Cardiac fibroblast (primary cell): ENCODE data around the gene MGMT.

Experiments
- DNase-seq, 2 donors: peaks; one replicate each; pipeline versions ENCODE4 v3.0.0 to v3.0.0-alpha.2; 2010; ENCODE audit warnings: low read depth in 2 of 2
- H3K4me3 ChIP-seq, 2 donors: replicated peaks in 1 of 2; 1 replicate in 1 of 2; 2 replicates in 1 of 2; pipeline ENCODE4 v1.5.1; 2011; ENCODE audit warnings: low read depth in 2 of 2, low read length in 2 of 2, mild to moderate bottlenecking in 2 of 2, moderate library complexity in 1 of 2
- CTCF ChIP-seq: IDR thresholded peaks from one replicate; pipeline ENCODE4 v1.5.1; 2011; ENCODE audit warnings: low read depth, mild to moderate bottlenecking, low read length, inconsistent platforms

Gene MGMT

GRCh38 chr10:129646973-129647372 is 179.9 kb downstream of the MGMT start:
- DNase-seq, result no peak
- H3K4me3 ChIP-seq, result no peak overlapping the region
- TF ChIP-seq CTCF, result no peak

- no peak overlapping the region for H3K4me3 ChIP-seq
- DNase-seq, result no peak
- no peak for TF ChIP-seq CTCF
Measured at GRCh38 chr10:129647590-129647989, 180.5 kb downstream of the MGMT start.

GRCh38 chr10:129648856-129649255 is 181.8 kb downstream of the MGMT start:
- DNase-seq, result no peak
- no peak overlapping the region for H3K4me3 ChIP-seq
- no peak for TF ChIP-seq CTCF

- no peak for TF ChIP-seq CTCF
- H3K4me3 ChIP-seq, result no peak overlapping the region
- no peak for DNase-seq
Measured at GRCh38 chr10:129652021-129652420, 185.0 kb downstream of the MGMT start.

- no peak for TF ChIP-seq CTCF
- no peak overlapping the region for H3K4me3 ChIP-seq
Measured at GRCh38 chr10:129652521-129653201, 185.6 kb downstream of the MGMT start.

GRCh38 chr10:129653428-129653827 is 186.4 kb downstream of the MGMT start:
- H3K4me3 ChIP-seq, result no peak overlapping the region
- TF ChIP-seq CTCF, result no peak
- no peak for DNase-seq

More at GRCh38 chr10:129652521-129653201, 185.6 kb downstream of the MGMT start:
- DNase-seq, result no peak

GRCh38 chr10:129653861-129654260 is 186.8 kb downstream of the MGMT start:
- DNase-seq, result no peak
- no peak overlapping the region for H3K4me3 ChIP-seq
- TF ChIP-seq CTCF, result no peak
